GM19395 (cell line): ENCODE results near the gene SCRN1.
"Not testable (repeated sequence)": the region's sequence is repeated elsewhere in the genome, so short reads cannot be mapped to it uniquely, and the experiment has no call there.

Source experiments
- ATAC-seq: cut with Tn5 transposase; IDR thresholded peaks from one replicate; pipeline ENCODE4 v1.9.1; 2021; ENCODE audit warnings: mild to moderate bottlenecking, moderate library complexity; ENCODE audit not compliant: unreplicated experiment

Gene SCRN1

GRCh38 chr7:29893351-29893965, 96.1 kb downstream of the SCRN1 start:
- no peak for ATAC-seq

GRCh38 chr7:29892231-29892630, 97.4 kb downstream of the SCRN1 start:
- no peak for ATAC-seq

- ATAC-seq = no peak
Observed at GRCh38 chr7:29891766-29892165, 97.8 kb downstream of the SCRN1 start.

- ATAC-seq = not testable (repeated sequence)
Observed at GRCh38 chr7:29890786-29891185, 98.8 kb downstream of the SCRN1 start.

- no peak for ATAC-seq
Observed at GRCh38 chr7:29890251-29890650, 99.3 kb downstream of the SCRN1 start.

- no peak for ATAC-seq
Observed at GRCh38 chr7:29889288-29889687, 100.3 kb downstream of the SCRN1 start.

- no peak for ATAC-seq
Observed at GRCh38 chr7:29888006-29888405, 101.6 kb downstream of the SCRN1 start.

GRCh38 chr7:29886827-29887226, 102.8 kb downstream of the SCRN1 start:
- ATAC-seq = no peak

GRCh38 chr7:29885626-29886025, 104.0 kb downstream of the SCRN1 start:
- no peak for ATAC-seq

- no peak for ATAC-seq
Observed at GRCh38 chr7:29884399-29885272, 105.0 kb downstream of the SCRN1 start.

GRCh38 chr7:29883462-29884398, 105.9 kb downstream of the SCRN1 start:
- no peak for ATAC-seq

- no peak for ATAC-seq
Observed at GRCh38 chr7:29882481-29882880, 107.1 kb downstream of the SCRN1 start.

- no peak for ATAC-seq
Observed at GRCh38 chr7:29881724-29882123, 107.9 kb downstream of the SCRN1 start.

- no peak for ATAC-seq
Observed at GRCh38 chr7:29879609-29880008, 110.0 kb downstream of the SCRN1 start.

GRCh38 chr7:29878081-29878688, 111.4 kb downstream of the SCRN1 start:
- ATAC-seq = no peak

GRCh38 chr7:29877196-29877595, 112.4 kb downstream of the SCRN1 start:
- no peak for ATAC-seq

GRCh38 chr7:29875741-29876140, 113.9 kb downstream of the SCRN1 start:
- ATAC-seq = no peak

- no peak for ATAC-seq
Observed at GRCh38 chr7:29873644-29874294, 115.8 kb downstream of the SCRN1 start.

GRCh38 chr7:29871787-29872398, 117.7 kb downstream of the SCRN1 start:
- ATAC-seq = no peak
